ENCODE measurements around the gene TPD52L1. TPM values are rescaled to one million over a fixed set of nuclear protein-coding genes. Genes with fewer than 3 reads are reported as not detected.
A peak's percentile ranks its signal among the peaks of the same experiment; 100 is the strongest.

TPD52L1 gene
- total and polyA plus RNA-seq, 2 of the 13 experiments (the other 11 are each of a cell fraction or from before 2014, with no cell fraction given), result 0.49 to 0.53 TPM

DNA sequence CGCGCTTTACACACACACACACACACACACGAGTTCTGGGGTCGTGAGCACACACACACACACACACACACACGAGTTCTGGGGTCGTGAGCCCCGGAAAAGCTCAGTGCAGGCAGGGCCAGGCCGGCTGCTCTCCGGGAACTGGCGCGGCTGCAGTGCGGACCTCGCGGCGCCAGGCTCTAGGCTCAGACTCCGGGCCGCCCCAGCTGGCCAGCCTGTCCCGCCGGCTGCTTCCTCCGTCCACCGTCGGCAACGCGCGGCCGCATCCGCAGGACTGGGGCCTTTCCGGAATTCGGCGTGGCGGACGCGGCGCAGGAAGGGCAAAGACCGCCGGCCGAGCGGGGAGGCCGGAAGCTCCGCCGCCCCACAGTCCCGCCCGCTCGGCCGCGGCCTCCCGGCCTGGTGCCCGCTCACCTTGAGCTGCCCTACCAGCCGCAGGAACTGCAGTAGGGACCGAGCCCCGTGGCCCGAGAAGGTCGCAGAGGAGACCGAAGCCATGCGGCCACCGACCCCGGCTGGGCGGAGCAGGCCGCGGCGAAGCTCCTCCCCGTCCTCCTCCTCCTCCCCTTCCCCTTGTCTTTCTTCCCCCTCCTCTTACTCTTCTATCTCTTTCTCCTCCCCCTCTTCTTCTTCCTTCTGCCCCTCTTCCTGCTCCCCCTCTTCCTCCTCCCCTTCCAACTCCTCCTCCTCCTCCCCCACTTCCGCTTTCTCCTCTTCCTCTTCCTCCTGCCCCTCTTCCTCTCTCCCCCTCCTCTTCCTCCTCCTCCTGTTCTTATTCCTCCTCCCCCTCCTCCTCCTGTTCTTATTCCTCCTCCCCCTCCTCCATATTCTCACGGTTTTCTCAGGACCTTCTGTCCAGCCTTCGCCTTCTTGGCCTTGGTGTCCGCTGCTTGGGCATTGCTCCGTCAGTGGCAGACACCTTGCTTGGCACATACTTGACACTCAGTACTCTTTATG, 148.1 kb downstream of the TPD52L1 start, which contains the start of gene HDDC2 (continued):
- TF ChIP-seq RARG (CRISPR knock-in tag; IDR thresholded peaks at IDR 0.05; ENCODE audit: low read depth) (0 out of 2 replicates have a peak, but pooled peaks have one; percentile 77), ZNF530 (CRISPR knock-in tag; IDR thresholded peaks at IDR 0.05; ENCODE audit: low read depth) (no peak), AKAP8 (CRISPR knock-in tag; IDR thresholded peaks at IDR 0.05) (no peak), ZNF329 (CRISPR knock-in tag; IDR thresholded peaks at IDR 0.05; ENCODE audit: low read depth) (peak; percentile 95), DNMT3B (CRISPR knock-in tag; conservative IDR thresholded peaks at IDR 0.05) (no peak), ERF (CRISPR knock-in tag; IDR thresholded peaks at IDR 0.05) (peak; percentile 91), ZSCAN25 (CRISPR knock-in tag; IDR thresholded peaks at IDR 0.05) (peak; percentile 91), ELF4 (CRISPR knock-in tag; IDR thresholded peaks at IDR 0.05; ENCODE audit: borderline replicate concordance) (peak; percentile 93), GTF2F1 (IDR thresholded peaks at IDR 0.05; ENCODE audit: low read length) (no peak), ZSCAN31 (CRISPR knock-in tag; IDR thresholded peaks at IDR 0.05; ENCODE audit: low read depth) (peak; percentile 99), ZNF629 (CRISPR knock-in tag; conservative IDR thresholded peaks at IDR 0.05) (no peak; the same call in 1 of the 2 replicates), IRF2 (CRISPR knock-in tag; IDR thresholded peaks at IDR 0.05) (peak; percentile 83), MEIS1 (CRISPR knock-in tag; IDR thresholded peaks at IDR 0.05; ENCODE audit: borderline replicate concordance) (peak; percentile 86), NFKB2 (CRISPR knock-in tag; IDR thresholded peaks at IDR 0.05; ENCODE audit: borderline replicate concordance) (peak; percentile 98), ZBTB3 (CRISPR knock-in tag; IDR thresholded peaks at IDR 0.05; ENCODE audit: borderline replicate concordance, low read depth) (peak; percentile 66; the same call in 1 of the 2 replicates), HNF4G (IDR thresholded peaks at IDR 0.05; ENCODE audit: borderline replicate concordance, low read depth, low read length) (peak; percentile 61; the same call in 1 of the 2 replicates), HNF4G (CRISPR knock-in tag; IDR thresholded peaks at IDR 0.05; ENCODE audit: borderline replicate concordance, low read depth) (peak; percentile 89; the same call in 1 of the 2 replicates), ZFP62 (CRISPR knock-in tag; IDR thresholded peaks at IDR 0.05) (no peak), MED8 (CRISPR knock-in tag; IDR thresholded peaks at IDR 0.05; ENCODE audit: insufficient replicate concordance) (peak; percentile 67)
- TF ChIP-seq, protein P1, sequence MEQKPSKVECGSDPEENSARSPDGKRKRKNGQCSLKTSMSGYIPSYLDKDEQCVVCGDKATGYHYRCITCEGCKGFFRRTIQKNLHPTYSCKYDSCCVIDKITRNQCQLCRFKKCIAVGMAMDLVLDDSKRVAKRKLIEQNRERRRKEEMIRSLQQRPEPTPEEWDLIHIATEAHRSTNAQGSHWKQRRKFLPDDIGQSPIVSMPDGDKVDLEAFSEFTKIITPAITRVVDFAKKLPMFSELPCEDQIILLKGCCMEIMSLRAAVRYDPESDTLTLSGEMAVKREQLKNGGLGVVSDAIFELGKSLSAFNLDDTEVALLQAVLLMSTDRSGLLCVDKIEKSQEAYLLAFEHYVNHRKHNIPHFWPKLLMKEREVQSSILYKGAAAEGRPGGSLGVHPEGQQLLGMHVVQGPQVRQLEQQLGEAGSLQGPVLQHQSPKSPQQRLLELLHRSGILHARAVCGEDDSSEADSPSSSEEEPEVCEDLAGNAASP (CRISPR knock-in tag; IDR thresholded peaks at IDR 0.05; ENCODE audit: borderline replicate concordance), result peak; percentile 76
- TF ChIP-seq, protein P2, sequence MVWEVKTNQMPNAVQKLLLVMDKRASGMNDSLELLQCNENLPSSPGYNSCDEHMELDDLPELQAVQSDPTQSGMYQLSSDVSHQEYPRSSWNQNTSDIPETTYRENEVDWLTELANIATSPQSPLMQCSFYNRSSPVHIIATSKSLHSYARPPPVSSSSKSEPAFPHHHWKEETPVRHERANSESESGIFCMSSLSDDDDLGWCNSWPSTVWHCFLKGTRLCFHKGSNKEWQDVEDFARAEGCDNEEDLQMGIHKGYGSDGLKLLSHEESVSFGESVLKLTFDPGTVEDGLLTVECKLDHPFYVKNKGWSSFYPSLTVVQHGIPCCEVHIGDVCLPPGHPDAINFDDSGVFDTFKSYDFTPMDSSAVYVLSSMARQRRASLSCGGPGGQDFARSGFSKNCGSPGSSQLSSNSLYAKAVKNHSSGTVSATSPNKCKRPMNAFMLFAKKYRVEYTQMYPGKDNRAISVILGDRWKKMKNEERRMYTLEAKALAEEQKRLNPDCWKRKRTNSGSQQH (CRISPR knock-in tag; IDR thresholded peaks at IDR 0.05; ENCODE audit: low read depth), result no peak
- TF ChIP-seq, protein P3, sequence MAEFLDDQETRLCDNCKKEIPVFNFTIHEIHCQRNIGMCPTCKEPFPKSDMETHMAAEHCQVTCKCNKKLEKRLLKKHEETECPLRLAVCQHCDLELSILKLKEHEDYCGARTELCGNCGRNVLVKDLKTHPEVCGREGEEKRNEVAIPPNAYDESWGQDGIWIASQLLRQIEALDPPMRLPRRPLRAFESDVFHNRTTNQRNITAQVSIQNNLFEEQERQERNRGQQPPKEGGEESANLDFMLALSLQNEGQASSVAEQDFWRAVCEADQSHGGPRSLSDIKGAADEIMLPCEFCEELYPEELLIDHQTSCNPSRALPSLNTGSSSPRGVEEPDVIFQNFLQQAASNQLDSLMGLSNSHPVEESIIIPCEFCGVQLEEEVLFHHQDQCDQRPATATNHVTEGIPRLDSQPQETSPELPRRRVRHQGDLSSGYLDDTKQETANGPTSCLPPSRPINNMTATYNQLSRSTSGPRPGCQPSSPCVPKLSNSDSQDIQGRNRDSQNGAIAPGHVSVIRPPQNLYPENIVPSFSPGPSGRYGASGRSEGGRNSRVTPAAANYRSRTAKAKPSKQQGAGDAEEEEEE (CRISPR knock-in tag; IDR thresholded peaks at IDR 0.05; ENCODE audit: borderline replicate concordance), result no peak
- TF ChIP-seq, protein P4, sequence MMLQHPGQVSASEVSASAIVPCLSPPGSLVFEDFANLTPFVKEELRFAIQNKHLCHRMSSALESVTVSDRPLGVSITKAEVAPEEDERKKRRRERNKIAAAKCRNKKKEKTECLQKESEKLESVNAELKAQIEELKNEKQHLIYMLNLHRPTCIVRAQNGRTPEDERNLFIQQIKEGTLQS (CRISPR knock-in tag; IDR thresholded peaks at IDR 0.05), result peak; percentile 60; the same call in 1 of the 2 replicates
